ENCODE measurements around the gene CSRP3.
A peak's percentile ranks its signal among the peaks of the same experiment; 100 is the strongest.

The CSRP3 gene

DNA sequence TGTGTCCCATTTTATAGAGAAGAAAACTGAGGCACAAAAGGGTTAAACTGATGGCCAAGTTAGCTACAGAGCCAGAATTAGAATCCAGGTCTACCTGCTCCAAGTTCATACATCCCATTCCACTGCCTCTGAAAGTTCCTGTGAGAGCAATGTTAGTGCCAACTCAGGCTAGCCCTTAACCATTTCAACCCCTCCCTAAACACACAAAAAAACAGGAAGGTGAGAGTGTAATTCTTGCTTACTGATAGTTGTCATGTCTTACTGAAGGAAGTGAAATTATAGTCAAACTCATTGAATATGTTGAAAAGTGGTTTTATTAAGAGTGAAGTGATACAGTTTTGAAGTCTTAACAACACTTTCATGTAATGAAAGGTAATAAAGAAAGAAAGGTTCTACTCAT, 41.8 kb upstream of the CSRP3 start:
- H3K27ac ChIP-seq (ENCODE audit: low read depth, low read length, poor library complexity, severe bottlenecking), result peak overlapping the region; percentile 9
- H3F3A ChIP-seq (ENCODE audit: insufficient read depth, low read length), result no peaks in the 10 kb centered on the region
- peaks cover 5% of the 10 kb centered on the region; the same call in 1 of the 2 replicates for H3K36me3 ChIP-seq (ENCODE audit: insufficient read depth, low read length)
- H4K20me1 ChIP-seq (ENCODE audit: insufficient read depth, low read length), result no peaks in the 10 kb centered on the region
- peaks cover 6% of the 10 kb centered on the region; the same call in 1 of the 2 replicates for H3K9me3 ChIP-seq (ENCODE audit: low read length)
- H3K9ac ChIP-seq (ENCODE audit: low read length), result no peak overlapping the region
- H3K79me2 ChIP-seq (ENCODE audit: insufficient read depth, low read length), result peaks cover 15% of the 10 kb centered on the region
- no peak overlapping the region for H2AFZ ChIP-seq (ENCODE audit: low read length)
- H3K4me1 ChIP-seq (ENCODE audit: insufficient read depth, low read length, severe bottlenecking), result peaks cover 26% of the 10 kb centered on the region
- no peak overlapping the region for H3K4me3 ChIP-seq (ENCODE audit: low read depth, low read length, poor library complexity, severe bottlenecking)
- TF ChIP-seq CTCF (IDR thresholded peaks at IDR 0.05; ENCODE audit: low read length) (no peak), EZH2 (IDR thresholded peaks at IDR 0.05; ENCODE audit: borderline replicate concordance, low read length) (no peak)
- no peak overlapping the region for H3K4me2 ChIP-seq (ENCODE audit: low read length)
- H3K9me2 ChIP-seq (ENCODE audit: low read depth, low read length), result no peaks in the 10 kb centered on the region
- no peaks in the 10 kb centered on the region for H3K27me3 ChIP-seq (ENCODE audit: insufficient read depth, low read length)

- Histone ChIP-seq H4K20me1 (ENCODE audit: insufficient read depth, low read length) (no peaks in the 10 kb centered on the region), H3K9me2 (ENCODE audit: low read depth, low read length) (no peaks in the 10 kb centered on the region), H3F3A (ENCODE audit: insufficient read depth, low read length) (no peaks in the 10 kb centered on the region), H3K79me2 (ENCODE audit: insufficient read depth, low read length) (peaks cover 18% of the 10 kb centered on the region), H3K4me3 (ENCODE audit: low read depth, low read length, poor library complexity, severe bottlenecking) (no peak overlapping the region), H3K9ac (ENCODE audit: low read length) (no peak overlapping the region), H3K27ac (ENCODE audit: low read depth, low read length, poor library complexity, severe bottlenecking) (peak overlapping the region; percentile 9), H3K4me1 (ENCODE audit: insufficient read depth, low read length, severe bottlenecking) (peaks cover 30% of the 10 kb centered on the region), H2AFZ (ENCODE audit: low read length) (no peak overlapping the region), H3K27me3 (ENCODE audit: insufficient read depth, low read length) (no peaks in the 10 kb centered on the region), H3K9me3 (ENCODE audit: low read length) (peaks cover 6% of the 10 kb centered on the region; the same call in 1 of the 2 replicates), H3K4me2 (ENCODE audit: low read length) (no peak overlapping the region), H3K36me3 (ENCODE audit: insufficient read depth, low read length) (peaks cover 10% of the 10 kb centered on the region; the same call in 1 of the 2 replicates)
- no peak for TF ChIP-seq CTCF (IDR thresholded peaks at IDR 0.05; ENCODE audit: low read length)
- no peak for TF ChIP-seq EZH2 (IDR thresholded peaks at IDR 0.05; ENCODE audit: borderline replicate concordance, low read length)
Measured at GRCh38 chr11:19243143-19243542, 41.4 kb upstream of the CSRP3 start.

- TF ChIP-seq EZH2 (IDR thresholded peaks at IDR 0.05; ENCODE audit: borderline replicate concordance, low read length) (no peak), CTCF (IDR thresholded peaks at IDR 0.05; ENCODE audit: low read length) (no peak)
- H3K79me2 ChIP-seq (ENCODE audit: insufficient read depth, low read length), result peaks cover 18% of the 10 kb centered on the region
- H3K27ac ChIP-seq (ENCODE audit: low read depth, low read length, poor library complexity, severe bottlenecking), result peak overlapping the region; percentile 22
Measured at GRCh38 chr11:19242179-19242932, 40.6 kb upstream of the CSRP3 start.

More at GRCh38 chr11:19242179-19242932, 40.6 kb upstream of the CSRP3 start:
- H4K20me1 ChIP-seq (ENCODE audit: insufficient read depth, low read length), result no peaks in the 10 kb centered on the region
- peaks cover 30% of the 10 kb centered on the region for H3K4me1 ChIP-seq (ENCODE audit: insufficient read depth, low read length, severe bottlenecking)
- H2AFZ ChIP-seq (ENCODE audit: low read length), result no peak overlapping the region
- H3K9me2 ChIP-seq (ENCODE audit: low read depth, low read length), result no peaks in the 10 kb centered on the region
- H3K27me3 ChIP-seq (ENCODE audit: insufficient read depth, low read length), result no peaks in the 10 kb centered on the region
- peak overlapping the region; percentile 88 for H3K4me2 ChIP-seq (ENCODE audit: low read length)
- peaks cover 18% of the 10 kb centered on the region for H3K36me3 ChIP-seq (ENCODE audit: insufficient read depth, low read length)
- H3K4me3 ChIP-seq (ENCODE audit: low read depth, low read length, poor library complexity, severe bottlenecking), result peak overlapping the region; percentile 71
- H3F3A ChIP-seq (ENCODE audit: insufficient read depth, low read length), result no peaks in the 10 kb centered on the region
- peak overlapping the region; percentile 97 for H3K9ac ChIP-seq (ENCODE audit: low read length)
- 0 out of 2 replicates have a peak, but pooled peaks cover 3% of the 10 kb centered on the region for H3K9me3 ChIP-seq (ENCODE audit: low read length)

All from OCI-LY1 (cell line).